DND-41 (cell line): ENCODE measurements around the gene REEP6.

Source experiments
- ATAC-seq: fragments of 200-7000 bp; cut with Tn5 transposase; 3 replicates; pipeline ENCODE4 v1.9.1; 2021; ENCODE audit warnings: low read depth; ENCODE audit not compliant: insufficient read depth
- DNase-seq: peaks from one replicate; pipeline ENCODE4 v3.0.0-alpha.2; 2020
- H2AFZ ChIP-seq: 2 replicates; pipeline ENCODE4 v1.6.0; 2012; ENCODE audit warnings: low read depth, low read length
- H3K27ac ChIP-seq: 2 replicates; pipeline ENCODE4 v1.5.1; 2012; ENCODE audit warnings: low read length, inconsistent platforms
- H3K27me3 ChIP-seq: fragments of 200-600 bp; sonication (generic); 2 replicates; pipeline ENCODE4 v1.6.0; 2012; ENCODE audit warnings: low read length, mild to moderate bottlenecking, inconsistent platforms; ENCODE audit not compliant: insufficient read depth, poor library complexity
- H3K36me3 ChIP-seq: 2 replicates; pipeline ENCODE4 v1.5.1; 2012; ENCODE audit warnings: low read length, inconsistent platforms; ENCODE audit not compliant: insufficient read depth
- H3K4me1 ChIP-seq: 2 replicates; pipeline ENCODE4 v1.5.1; 2012; ENCODE audit warnings: mild to moderate bottlenecking, low read length; ENCODE audit not compliant: insufficient read depth
- H3K4me2 ChIP-seq: 2 replicates; pipeline ENCODE4 v1.6.0; 2012; ENCODE audit warnings: mild to moderate bottlenecking, moderate library complexity, low read length, inconsistent platforms; ENCODE audit not compliant: insufficient read depth
- H3K4me3 ChIP-seq, 2 experiments: fragments of 200-600 bp in 1 of 2; shearing (Covaris generic) in 1 of 2; 2 replicates each; pipeline ENCODE4 v1.5.1; 2012 to 2016; ENCODE audit warnings: inconsistent platforms in 2 of 2, low read length in 2 of 2, mild to moderate bottlenecking in 2 of 2, low read depth in 1 of 2, moderate library complexity in 1 of 2
- H3K79me2 ChIP-seq: 2 replicates; pipeline ENCODE4 v1.6.0; 2012; ENCODE audit warnings: low read length, inconsistent platforms; ENCODE audit not compliant: insufficient read depth
- H3K9ac ChIP-seq: 2 replicates; pipeline ENCODE4 v1.6.0; 2012; ENCODE audit warnings: low read depth, mild to moderate bottlenecking, inconsistent platforms, low read length, moderate library complexity
- H3K9me3 ChIP-seq: 2 replicates; pipeline ENCODE4 v1.5.1; 2012; ENCODE audit warnings: low read length, moderate library complexity, mild to moderate bottlenecking, inconsistent platforms; ENCODE audit not compliant: insufficient read depth, severe bottlenecking
- H4K20me1 ChIP-seq: 2 replicates; pipeline ENCODE4 v1.6.0; 2012; ENCODE audit warnings: low read length; ENCODE audit not compliant: insufficient read depth
- EZH2 ChIP-seq: IDR thresholded peaks from 3 replicates; pipeline ENCODE4 v1.6.1; 2012; ENCODE audit warnings: borderline replicate concordance, low read depth, mild to moderate bottlenecking, moderate library complexity, low read length, inconsistent platforms; ENCODE audit not compliant: severe bottlenecking
- TF ChIP-seq, protein P1 (sequence below): IDR thresholded peaks from 2 replicates; pipeline ENCODE4 v1.5.1; 2012; ENCODE audit warnings: borderline replicate concordance, low read length, moderate library complexity, mild to moderate bottlenecking; ENCODE audit not compliant: poor library complexity, severe bottlenecking; ENCODE audit errors: extremely low read depth

The REEP6 gene

DNA sequence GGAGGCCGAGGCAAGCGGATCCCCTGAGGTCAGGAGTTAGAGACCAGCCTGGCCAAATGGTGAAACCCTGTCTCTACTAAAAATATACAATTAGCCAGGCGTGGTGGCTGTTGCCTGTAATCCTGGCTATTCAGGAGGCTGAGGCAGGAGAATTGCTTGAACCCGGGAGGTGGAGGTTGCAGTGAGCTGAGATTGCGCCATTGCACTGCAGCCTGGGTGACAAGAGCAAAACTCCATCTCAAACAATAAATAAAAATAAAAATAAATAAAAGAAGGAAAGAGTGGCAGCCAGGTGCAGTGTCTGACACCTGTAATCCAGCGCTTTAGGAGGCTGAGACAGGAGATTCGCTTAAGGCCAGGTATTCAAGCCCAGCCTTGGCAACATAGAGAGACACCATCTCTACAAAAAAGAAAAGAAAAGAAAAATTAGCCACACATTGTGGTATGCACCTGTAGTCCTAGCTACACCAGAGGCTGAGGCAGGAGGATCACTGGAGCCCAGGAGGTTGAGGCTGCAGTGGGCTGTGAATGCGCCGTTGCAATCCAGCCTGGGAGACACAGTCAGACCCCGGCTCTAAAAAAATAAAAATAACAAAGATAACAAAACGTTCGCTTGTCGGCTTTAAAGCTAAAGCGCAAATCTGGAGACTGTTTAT lies 11.6 kb downstream of the REEP6 start:
- no peak for ATAC-seq

DNA sequence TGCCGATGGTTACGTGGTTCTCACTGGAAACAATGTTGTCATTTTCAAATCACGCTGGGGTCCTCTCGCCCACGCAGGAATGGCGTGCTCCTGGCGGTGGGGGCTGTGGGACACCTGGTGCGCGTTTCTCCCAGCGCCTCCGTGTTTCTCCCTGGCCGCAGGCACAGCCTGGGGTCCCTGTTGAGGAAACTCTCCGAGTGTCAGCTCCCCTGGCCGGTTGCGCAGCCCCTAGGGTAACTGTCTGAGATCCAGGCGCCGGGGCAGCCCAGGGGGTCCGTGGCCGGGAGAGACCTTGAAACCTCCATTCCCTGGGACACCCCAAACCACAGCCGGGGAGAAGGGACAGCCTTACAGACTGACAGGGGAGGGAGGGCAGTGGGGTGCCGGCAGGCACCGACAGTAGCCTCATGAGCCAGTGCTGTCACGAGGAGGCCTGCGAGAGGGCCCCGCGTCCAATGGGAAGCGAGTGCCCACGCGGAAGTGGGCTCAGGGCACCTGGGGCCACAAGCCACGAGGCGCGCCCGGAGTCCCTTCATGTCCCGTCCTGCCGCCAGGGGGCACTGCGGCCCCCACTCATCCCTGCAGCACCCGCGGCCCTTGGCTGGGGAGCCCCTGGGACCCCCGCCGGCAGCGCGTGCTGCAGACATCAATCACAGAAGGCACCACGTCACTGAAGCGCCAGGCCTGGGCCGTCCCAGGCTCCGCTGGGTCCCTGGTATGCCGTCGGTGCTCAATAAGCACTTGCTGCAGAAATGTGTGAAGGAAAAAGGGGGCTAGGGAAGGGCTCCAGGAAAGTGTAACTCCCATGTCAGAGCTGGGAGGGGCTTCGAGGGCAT lies 12.3 kb downstream of the REEP6 start:
- no peaks in the 10 kb centered on the region for H3K36me3 ChIP-seq
- H3K79me2 ChIP-seq = no peaks in the 10 kb centered on the region
- H2AFZ ChIP-seq = no peak overlapping the region
- ATAC-seq (peak; percentile 53), DNase-seq (peak; percentile 70)
- H3K4me3 ChIP-seq = no peak overlapping the region
- no peaks in the 10 kb centered on the region for H4K20me1 ChIP-seq
- H3K27ac ChIP-seq = no peak overlapping the region
- 0 out of 2 replicates have a peak, but pooled peaks cover 3% of the 10 kb centered on the region for H3K4me1 ChIP-seq
- H3K27me3 ChIP-seq = no peaks in the 10 kb centered on the region
- no peak for TF ChIP-seq EZH2
- TF ChIP-seq, protein P1, sequence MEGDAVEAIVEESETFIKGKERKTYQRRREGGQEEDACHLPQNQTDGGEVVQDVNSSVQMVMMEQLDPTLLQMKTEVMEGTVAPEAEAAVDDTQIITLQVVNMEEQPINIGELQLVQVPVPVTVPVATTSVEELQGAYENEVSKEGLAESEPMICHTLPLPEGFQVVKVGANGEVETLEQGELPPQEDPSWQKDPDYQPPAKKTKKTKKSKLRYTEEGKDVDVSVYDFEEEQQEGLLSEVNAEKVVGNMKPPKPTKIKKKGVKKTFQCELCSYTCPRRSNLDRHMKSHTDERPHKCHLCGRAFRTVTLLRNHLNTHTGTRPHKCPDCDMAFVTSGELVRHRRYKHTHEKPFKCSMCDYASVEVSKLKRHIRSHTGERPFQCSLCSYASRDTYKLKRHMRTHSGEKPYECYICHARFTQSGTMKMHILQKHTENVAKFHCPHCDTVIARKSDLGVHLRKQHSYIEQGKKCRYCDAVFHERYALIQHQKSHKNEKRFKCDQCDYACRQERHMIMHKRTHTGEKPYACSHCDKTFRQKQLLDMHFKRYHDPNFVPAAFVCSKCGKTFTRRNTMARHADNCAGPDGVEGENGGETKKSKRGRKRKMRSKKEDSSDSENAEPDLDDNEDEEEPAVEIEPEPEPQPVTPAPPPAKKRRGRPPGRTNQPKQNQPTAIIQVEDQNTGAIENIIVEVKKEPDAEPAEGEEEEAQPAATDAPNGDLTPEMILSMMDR = peak; percentile 80
- H3K9me3 ChIP-seq = no peaks in the 10 kb centered on the region
- no peak overlapping the region for H3K9ac ChIP-seq
- no peak overlapping the region for H3K4me2 ChIP-seq

More for the DNA sequence above, 11.6 kb downstream of the REEP6 start:
- Histone ChIP-seq H3K36me3 (no peaks in the 10 kb centered on the region), H3K9ac (no peak overlapping the region), H2AFZ (no peak overlapping the region), H3K4me1 (0 out of 2 replicates have a peak, but pooled peaks cover 3% of the 10 kb centered on the region), H3K27me3 (no peaks in the 10 kb centered on the region), H3K79me2 (no peaks in the 10 kb centered on the region), H3K4me2 (no peak overlapping the region), H3K4me3 (no peak overlapping the region), H3K27ac (no peak overlapping the region), H3K9me3 (no peaks in the 10 kb centered on the region), H4K20me1 (no peaks in the 10 kb centered on the region)
- DNase-seq = no peak
- TF ChIP-seq, protein P1 = no peak

DNA sequence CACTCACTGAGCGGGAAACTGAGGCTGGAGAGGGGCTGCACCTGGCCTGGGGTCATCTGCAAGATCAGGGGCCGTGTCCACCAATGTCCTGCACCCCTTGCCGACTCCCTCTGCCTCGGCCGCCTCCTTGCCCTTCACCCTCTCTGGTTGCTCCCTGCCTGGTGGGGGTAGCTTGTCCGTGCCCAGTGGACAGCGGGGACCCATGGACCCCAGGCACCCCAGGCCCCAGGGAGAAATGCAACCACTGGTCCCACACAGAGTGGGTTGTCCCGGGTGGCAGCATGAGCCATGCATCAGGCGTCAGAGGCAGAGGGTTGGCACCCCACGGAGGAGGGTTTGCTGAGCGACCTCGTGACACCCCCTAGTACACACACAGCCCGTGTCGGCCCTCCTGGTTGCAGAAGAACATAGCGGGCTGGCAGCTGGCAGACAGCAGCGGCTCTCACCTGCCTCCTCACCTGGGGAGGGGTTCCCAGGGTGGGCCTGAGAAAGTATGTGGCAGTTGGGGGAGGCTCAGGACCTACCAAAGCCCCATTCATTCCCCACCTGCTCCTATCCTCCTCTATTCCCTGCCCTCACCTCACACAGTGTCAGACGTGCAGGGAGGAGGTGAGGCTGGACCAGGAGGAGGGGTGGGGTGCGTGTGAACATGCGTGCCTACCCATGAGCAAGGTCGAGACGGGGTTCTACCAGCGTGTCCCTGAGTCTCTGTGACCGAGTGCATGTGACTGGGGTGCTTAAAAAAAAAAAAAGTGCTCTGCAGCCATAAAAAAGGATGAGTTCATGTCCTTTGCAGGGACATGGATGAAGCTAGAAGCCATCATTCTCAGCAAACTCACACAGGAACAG lies 13.2 kb downstream of the REEP6 start:
- Histone ChIP-seq H2AFZ (no peak overlapping the region), H3K4me3 (no peak overlapping the region), H3K27ac (no peak overlapping the region), H4K20me1 (no peaks in the 10 kb centered on the region), H3K27me3 (no peaks in the 10 kb centered on the region), H3K9me3 (no peaks in the 10 kb centered on the region), H3K79me2 (no peaks in the 10 kb centered on the region), H3K4me1 (0 out of 2 replicates have a peak, but pooled peaks cover 3% of the 10 kb centered on the region), H3K36me3 (no peaks in the 10 kb centered on the region), H3K4me2 (no peak overlapping the region), H3K9ac (no peak overlapping the region)
- ATAC-seq = no peak
- no peak for DNase-seq
- TF ChIP-seq EZH2 = no peak
- TF ChIP-seq, protein P1 = no peak
